ENCODE results near the gene C2CD4A.
A peak's percentile ranks its signal among the peaks of the same experiment; 100 is the strongest.

Gene C2CD4A

GRCh38 chr15:62059816-62060112 lies 7.0 kb upstream of the C2CD4A start:
- H3K27me3 ChIP-seq (replicated peaks in 2 of 5; ENCODE audit: control insufficient read depth in 4 of 5, insufficient read depth in 5 of 5, low read length in 4 of 5) = peaks cover 0 to 3% (median 0%) of the 10 kb centered on the region in 5 experiments
- peak overlapping the region; percentile 85 to 97 (median 92) for H3K4me3 ChIP-seq (ENCODE audit: control insufficient read depth in 1 of 7, extremely low read depth in 1 of 7, insufficient read depth in 4 of 7, low read depth in 2 of 7, low read length in 6 of 7)
- peaks cover 6 to 28% (median 17%) of the 10 kb centered on the region in 4 experiments for H3K4me1 ChIP-seq (ENCODE audit: control extremely low read depth in 1 of 4, control insufficient read depth in 4 of 4, insufficient read depth in 4 of 4, low read length in 3 of 4)
- peak; percentile 81 to 94 (median 93) for DNase-seq
- peak overlapping the region; percentile 46 to 89 for H3K27ac ChIP-seq (ENCODE audit: insufficient read depth in 1 of 2, low read depth in 1 of 2, low read length in 2 of 2, poor library complexity in 1 of 2, severe bottlenecking in 2 of 2)
- ChIA-PET POLR2A (no interaction called here), CTCF (interaction anchor here (0.9 to 1.8 kb wide), 4 partner anchors 13 to 39 kb away, joined by 3 to 5 read pairs (median 4); no protein-coding TSS in a partner anchor)
- H3K9me3 ChIP-seq (ENCODE audit: control extremely low read depth in 1 of 5, control insufficient read depth in 4 of 5, insufficient read depth in 2 of 5, low read depth in 1 of 5, low read length in 4 of 5) = no peaks in the 10 kb centered on the region
- H3K36me3 ChIP-seq (ENCODE audit: control insufficient read depth in 4 of 4, insufficient read depth in 4 of 4, low read length in 3 of 4) = peaks cover 0 to 6% (median 2%) of the 10 kb centered on the region in 4 experiments
- WGBS (ENCODE audit: insufficient coverage) = 0% methylated on average over 19 of the region's 19 CpGs

- peaks cover 6 to 28% (median 16%) of the 10 kb centered on the region in 4 experiments for H3K4me1 ChIP-seq (ENCODE audit: control extremely low read depth in 1 of 4, control insufficient read depth in 4 of 4, insufficient read depth in 4 of 4, low read length in 3 of 4)
- peak within 1 kb of the TSS; percentile 85 to 97 (median 92) for H3K4me3 ChIP-seq (ENCODE audit: control insufficient read depth in 1 of 7, extremely low read depth in 1 of 7, insufficient read depth in 4 of 7, low read depth in 2 of 7, low read length in 6 of 7)
- peak within 1 kb of the TSS; percentile 66 to 89 for H3K27ac ChIP-seq (ENCODE audit: insufficient read depth in 1 of 2, low read depth in 1 of 2, low read length in 2 of 2, poor library complexity in 1 of 2, severe bottlenecking in 2 of 2)
- H3K36me3 ChIP-seq (ENCODE audit: control insufficient read depth in 4 of 4, insufficient read depth in 4 of 4, low read length in 3 of 4) = peaks cover 0 to 6% (median 2%) of the 10 kb centered on the region in 4 experiments
- no peaks in the 10 kb centered on the region for H3K9me3 ChIP-seq (ENCODE audit: control extremely low read depth in 1 of 5, control insufficient read depth in 4 of 5, insufficient read depth in 2 of 5, low read depth in 1 of 5, low read length in 4 of 5)
- POLR2A ChIA-PET = no interaction called here
- WGBS (ENCODE audit: insufficient coverage) = 0% methylated on average over 66 of the region's 73 CpGs
- H3K27me3 ChIP-seq (replicated peaks in 2 of 5; ENCODE audit: control insufficient read depth in 4 of 5, insufficient read depth in 5 of 5, low read length in 4 of 5) = peaks cover 0 to 3% (median 0%) of the 10 kb centered on the region in 5 experiments
- CTCF ChIA-PET = interaction anchor here (0.9 to 1.8 kb wide), 5 partner anchors 9 to 40 kb away, joined by 3 to 5 read pairs (median 4); no protein-coding TSS in a partner anchor
- DNase-seq = peak; percentile 96 to 98 (median 98)
Measured at GRCh38 chr15:62060113-62060895, 6.5 kb upstream of the C2CD4A start, which contains the start of gene VPS13C. Gene VPS13C, minus strand, starts transcription at chr15:62060447. Its CDS starts 73 bp downstream, at chr15:62060374.

GRCh38 chr15:62060896-62061280 lies 5.9 kb upstream of the C2CD4A start:
- H3K27me3 ChIP-seq (replicated peaks in 2 of 5; ENCODE audit: control insufficient read depth in 4 of 5, insufficient read depth in 5 of 5, low read length in 4 of 5) = peaks cover 1 to 8% (median 4%) of the 10 kb centered on the region in 5 experiments
- POLR2A ChIA-PET = no interaction called here
- H3K4me1 ChIP-seq (ENCODE audit: control extremely low read depth in 1 of 4, control insufficient read depth in 4 of 4, insufficient read depth in 4 of 4, low read length in 3 of 4) = peaks cover 6 to 28% (median 16%) of the 10 kb centered on the region in 4 experiments
- 0% methylated on average over 2 of the region's 12 CpGs for WGBS (ENCODE audit: insufficient coverage)
- no peak for DNase-seq
- CTCF ChIA-PET = interaction anchor here (1.1 to 1.8 kb wide), 4 partner anchors 8 to 41 kb away, joined by 3 to 5 read pairs (median 4); no protein-coding TSS in a partner anchor
- peak overlapping the region; percentile 66 to 89 for H3K27ac ChIP-seq (ENCODE audit: insufficient read depth in 1 of 2, low read depth in 1 of 2, low read length in 2 of 2, poor library complexity in 1 of 2, severe bottlenecking in 2 of 2)
- H3K36me3 ChIP-seq (ENCODE audit: control insufficient read depth in 4 of 4, insufficient read depth in 4 of 4, low read length in 3 of 4) = peaks cover 0 to 4% (median 1%) of the 10 kb centered on the region in 4 experiments
- H3K9me3 ChIP-seq (ENCODE audit: control extremely low read depth in 1 of 5, control insufficient read depth in 4 of 5, insufficient read depth in 2 of 5, low read depth in 1 of 5, low read length in 4 of 5) = no peaks in the 10 kb centered on the region
- peak overlapping the region; percentile 85 to 93 (median 90) for H3K4me3 ChIP-seq (ENCODE audit: control insufficient read depth in 1 of 7, extremely low read depth in 1 of 7, insufficient read depth in 4 of 7, low read depth in 2 of 7, low read length in 6 of 7)

GRCh38 chr15:62063825-62064635 lies 2.7 kb upstream of the C2CD4A start:
- Histone ChIP-seq H3K9me3 (ENCODE audit: control extremely low read depth in 1 of 5, control insufficient read depth in 4 of 5, insufficient read depth in 2 of 5, low read depth in 1 of 5, low read length in 4 of 5) (no peaks in the 10 kb centered on the region), H3K4me3 (ENCODE audit: control insufficient read depth in 1 of 7, extremely low read depth in 1 of 7, insufficient read depth in 4 of 7, low read depth in 2 of 7, low read length in 6 of 7) (no peak overlapping the region), H3K27me3 (replicated peaks in 2 of 5; ENCODE audit: control insufficient read depth in 4 of 5, insufficient read depth in 5 of 5, low read length in 4 of 5) (peaks cover 12 to 34% (median 18%) of the 10 kb centered on the region in 5 experiments), H3K27ac (ENCODE audit: insufficient read depth in 1 of 2, low read depth in 1 of 2, low read length in 2 of 2, poor library complexity in 1 of 2, severe bottlenecking in 2 of 2) (no peak overlapping the region), H3K36me3 (ENCODE audit: control insufficient read depth in 4 of 4, insufficient read depth in 4 of 4, low read length in 3 of 4) (no peaks in the 10 kb centered on the region), H3K4me1 (ENCODE audit: control extremely low read depth in 1 of 4, control insufficient read depth in 4 of 4, insufficient read depth in 4 of 4, low read length in 3 of 4) (peaks cover 12 to 39% (median 28%) of the 10 kb centered on the region in 4 experiments)
- DNase-seq = no peak
- CTCF ChIA-PET = interaction anchor here (1.1 to 1.2 kb wide), 2 partner anchors 9 to 24 kb away, joined by 3 to 5 read pairs; no protein-coding TSS in a partner anchor
- WGBS (ENCODE audit: insufficient coverage) = 100% methylated on average over 4 of the region's 6 CpGs
- POLR2A ChIA-PET = no interaction called here

- peaks cover 0 to 1% (median 0%) of the 10 kb centered on the region in 5 experiments for H3K9me3 ChIP-seq (ENCODE audit: control extremely low read depth in 1 of 5, control insufficient read depth in 4 of 5, insufficient read depth in 2 of 5, low read depth in 1 of 5, low read length in 4 of 5)
- peaks cover 6 to 27% (median 19%) of the 10 kb centered on the region in 4 experiments for H3K4me1 ChIP-seq (ENCODE audit: control extremely low read depth in 1 of 4, control insufficient read depth in 4 of 4, insufficient read depth in 4 of 4, low read length in 3 of 4)
- no peak overlapping the region for H3K27ac ChIP-seq (ENCODE audit: insufficient read depth in 1 of 2, low read depth in 1 of 2, low read length in 2 of 2, poor library complexity in 1 of 2, severe bottlenecking in 2 of 2)
- peak in 1 of 3 donors; percentile 44 for DNase-seq
- ChIA-PET POLR2A (interaction anchor here (0.7 to 1.1 kb wide), 2 partner anchors 156 to 196 kb away, joined by 3 read pairs; no protein-coding TSS in a partner anchor), CTCF (interaction anchor here (0.6 to 2.0 kb wide), 5 partner anchors 10 to 195 kb away, joined by 3 to 4 read pairs (median 3); no protein-coding TSS in a partner anchor)
- H3K27me3 ChIP-seq (replicated peaks in 2 of 5; ENCODE audit: control insufficient read depth in 4 of 5, insufficient read depth in 5 of 5, low read length in 4 of 5) = peaks cover 9 to 50% (median 19%) of the 10 kb centered on the region in 5 experiments
- WGBS (ENCODE audit: insufficient coverage) = 1% methylated on average over 52 of the region's 62 CpGs
- H3K4me3 ChIP-seq (ENCODE audit: control insufficient read depth in 1 of 7, extremely low read depth in 1 of 7, insufficient read depth in 4 of 7, low read depth in 2 of 7, low read length in 6 of 7) = peak overlapping the region in 6 of 7 experiments; percentile 17 to 73 (median 54)
- no peaks in the 10 kb centered on the region for H3K36me3 ChIP-seq (ENCODE audit: control insufficient read depth in 4 of 4, insufficient read depth in 4 of 4, low read length in 3 of 4)
Measured at GRCh38 chr15:62067448-62068044, 769 bp downstream of the C2CD4A start.

- H3K4me1 ChIP-seq (ENCODE audit: control extremely low read depth in 1 of 4, control insufficient read depth in 4 of 4, insufficient read depth in 4 of 4, low read length in 3 of 4) = peaks cover 6 to 27% (median 19%) of the 10 kb centered on the region in 4 experiments
- H3K27ac ChIP-seq (ENCODE audit: insufficient read depth in 1 of 2, low read depth in 1 of 2, low read length in 2 of 2, poor library complexity in 1 of 2, severe bottlenecking in 2 of 2) = no peak overlapping the region
- no peaks in the 10 kb centered on the region for H3K36me3 ChIP-seq (ENCODE audit: control insufficient read depth in 4 of 4, insufficient read depth in 4 of 4, low read length in 3 of 4)
- POLR2A ChIA-PET = no interaction called here
- H3K4me3 ChIP-seq (ENCODE audit: control insufficient read depth in 1 of 7, extremely low read depth in 1 of 7, insufficient read depth in 4 of 7, low read depth in 2 of 7, low read length in 6 of 7) = peak overlapping the region; percentile 23 to 73 (median 54)
- peak in 1 of 3 donors; percentile 44 for DNase-seq
- WGBS (ENCODE audit: insufficient coverage) = under 1% methylated on average over 72 of the region's 103 CpGs
- peaks cover 0 to 1% (median 0%) of the 10 kb centered on the region in 5 experiments for H3K9me3 ChIP-seq (ENCODE audit: control extremely low read depth in 1 of 5, control insufficient read depth in 4 of 5, insufficient read depth in 2 of 5, low read depth in 1 of 5, low read length in 4 of 5)
- peaks cover 9 to 50% (median 19%) of the 10 kb centered on the region in 5 experiments for H3K27me3 ChIP-seq (replicated peaks in 2 of 5; ENCODE audit: control insufficient read depth in 4 of 5, insufficient read depth in 5 of 5, low read length in 4 of 5)
- CTCF ChIA-PET = interaction anchor here (0.6 to 1.4 kb wide), 4 partner anchors 8 to 276 kb away, joined by 3 read pairs; partner anchors contain the start of gene VPS13C
Measured at GRCh38 chr15:62068071-62068809, 1.5 kb downstream of the C2CD4A start.

All from common myeloid progenitor, CD34-positive (primary cell).